Gastroesophageal sphincter (tissue), 4 donors: ENCODE results near the gene LSM11. TPM values are rescaled to one million over a fixed set of nuclear protein-coding genes. Genes with fewer than 3 reads are reported as not detected.

Experiments
- ATAC-seq: fragments of 150-250 bp; one replicate; pipeline ENCODE4 v1.9.1; 2016; ENCODE audit warnings: mild to moderate bottlenecking, moderate library complexity
- H3K27ac ChIP-seq, 4 donors: fragments of 200-600 bp; sonication (generic) in 3 of 4; 1 replicate in 3 of 4; 2 replicates in 1 of 4; pipeline ENCODE4 v1.5.1; 2016 to 2019
- H3K27me3 ChIP-seq: fragments of 200-600 bp; sonication (generic); one replicate; pipeline ENCODE4 v1.5.1; 2019
- H3K36me3 ChIP-seq, 2 donors: fragments of 200-600 bp; sonication (generic); one replicate each; pipeline ENCODE4 v1.5.1; 2019; ENCODE audit warnings: control low read depth in 1 of 2
- H3K4me1 ChIP-seq, 3 donors: fragments of 200-600 bp; sonication (generic); 1 replicate in 2 of 3; 2 replicates in 1 of 3; pipeline ENCODE4 v1.5.1; 2016 to 2019; ENCODE audit warnings: control low read depth in 2 of 3
- H3K4me3 ChIP-seq, 2 donors: fragments of 200-600 bp; sonication (generic); one replicate each; pipeline ENCODE4 v1.5.1; 2019; ENCODE audit warnings: mild to moderate bottlenecking in 1 of 2, moderate library complexity in 1 of 2
- H3K9me3 ChIP-seq, 3 donors: fragments of 200-600 bp; sonication (generic); one replicate each; pipeline ENCODE4 v1.5.1; 2017 to 2019; ENCODE audit warnings: control low read depth in 2 of 3
- CTCF ChIP-seq, 4 experiments: fragments of 200-600 bp in 2 of 4; fragments of 450-650 bp in 2 of 4; sonication (generic) in 1 of 4; IDR thresholded peaks; one replicate each; pipeline ENCODE4 v1.5.1; 2017 to 2019; ENCODE audit warnings: antibody characterized with exemption in 4 of 4, mild to moderate bottlenecking in 2 of 4, moderate library complexity in 2 of 4
- EP300 ChIP-seq: sonication (generic); formaldehyde crosslinking; IDR thresholded peaks from one replicate; pipeline ENCODE4 v1.6.1; 2017; ENCODE audit warnings: antibody characterized with exemption, mild to moderate bottlenecking
- POLR2A ChIP-seq, 2 donors: fragments of 450-650 bp; IDR thresholded peaks; one replicate each; pipeline ENCODE4 v1.6.1; 2017; ENCODE audit warnings: antibody characterized with exemption in 2 of 2, mild to moderate bottlenecking in 2 of 2, moderate library complexity in 1 of 2
- POLR2AphosphoS5 ChIP-seq: sonication (generic); formaldehyde crosslinking; IDR thresholded peaks from one replicate; pipeline ENCODE4 v1.6.1; 2017; ENCODE audit warnings: antibody characterized with exemption
- WGBS, 2 donors: methylation state at CpG; one replicate each; pipeline ENCODE4 v1.1.5; 2018; ENCODE audit warnings: low coverage in 1 of 2; 5-methylcytosine and 5-hydroxymethylcytosine counted together
- total RNA-seq, 4 donors: library from RNA; depleted of rRNA; stranded (reverse); fragments of >200 nt; gene quantifications; one replicate each; pipeline ENCODE4 v1.1.0, GENCODE V29; 2016

The LSM11 gene
- total RNA-seq, 4 donors from 2014 or later: 14.8 to 38.4 (median 27.3) TPM

GRCh38 chr5:157734436-157734835 is 9.1 kb upstream of the LSM11 start:
- no peaks in the 10 kb centered on the region for H3K27me3 ChIP-seq
- WGBS, 2 donors: 73 to 75% methylated on average over 2 to 6 of the region's 7 CpGs

GRCh38 chr5:157735991-157736390 is 7.5 kb upstream of the LSM11 start:
- peaks cover 0 to 76% of the 10 kb centered on the region in 2 donors for H3K36me3 ChIP-seq
- H3K27me3 ChIP-seq: no peaks in the 10 kb centered on the region
- no peak overlapping the region for H3K27ac ChIP-seq
- H3K4me3 ChIP-seq: no peak overlapping the region
- WGBS, 2 donors: 63 to 80% methylated on average over 3 to 6 of the region's 6 CpGs
- TF ChIP-seq EP300 (no peak), CTCF (IDR thresholded peaks at IDR 0.05) (no peak), POLR2A (IDR thresholded peaks at IDR 0.05) (no peak)
- ATAC-seq: no peak
- H3K9me3 ChIP-seq: no peaks in the 10 kb centered on the region
- peaks cover 0 to 8% (median 3%) of the 10 kb centered on the region in 3 donors for H3K4me1 ChIP-seq

More at GRCh38 chr5:157734436-157734835, 9.1 kb upstream of the LSM11 start:
- no peak for ATAC-seq
- no peak for TF ChIP-seq CTCF (IDR thresholded peaks at IDR 0.05)
- TF ChIP-seq POLR2AphosphoS5: no peak
- Histone ChIP-seq H3K9me3 (no peaks in the 10 kb centered on the region), H3K4me1 (peaks cover 0 to 12% (median 3%) of the 10 kb centered on the region in 3 donors), H3K36me3 (peaks cover 0 to 65% of the 10 kb centered on the region in 2 donors), H3K4me3 (no peak overlapping the region), H3K27ac (no peak overlapping the region)

- H3K27ac ChIP-seq: no peak overlapping the region
- no peak for ATAC-seq
- no peak for TF ChIP-seq POLR2A (IDR thresholded peaks at IDR 0.05)
- TF ChIP-seq POLR2AphosphoS5: no peak
- TF ChIP-seq CTCF (IDR thresholded peaks at IDR 0.05): no peak
- TF ChIP-seq EP300: no peak
- peaks cover 0 to 10% (median 3%) of the 10 kb centered on the region in 3 donors for H3K4me1 ChIP-seq
- H3K27me3 ChIP-seq: no peaks in the 10 kb centered on the region
- peaks cover 0 to 60% of the 10 kb centered on the region in 2 donors for H3K36me3 ChIP-seq
- H3K9me3 ChIP-seq: no peaks in the 10 kb centered on the region
- H3K4me3 ChIP-seq: no peak overlapping the region
- 86 to 89% methylated on average over 8 to 11 of the region's 12 CpGs for WGBS, 2 donors
Measured at GRCh38 chr5:157739388-157740228, 3.9 kb upstream of the LSM11 start.

GRCh38 chr5:157740229-157740610 is 3.3 kb upstream of the LSM11 start:
- peaks cover 0 to 53% of the 10 kb centered on the region in 2 donors for H3K36me3 ChIP-seq
- 37 to 54% methylated on average over 3 of the region's 3 CpGs for WGBS, 2 donors
- H3K4me1 ChIP-seq: peaks cover 0 to 16% (median 3%) of the 10 kb centered on the region in 3 donors
- H3K27me3 ChIP-seq: no peaks in the 10 kb centered on the region
- no peak for TF ChIP-seq EP300
- TF ChIP-seq POLR2A (IDR thresholded peaks at IDR 0.05): no peak
- TF ChIP-seq POLR2AphosphoS5: no peak
- TF ChIP-seq CTCF (IDR thresholded peaks at IDR 0.05): peak in 1 of 4 experiments; percentile 42
- no peak overlapping the region for H3K27ac ChIP-seq
- no peak overlapping the region for H3K4me3 ChIP-seq
- ATAC-seq: no peak
- no peaks in the 10 kb centered on the region for H3K9me3 ChIP-seq

- no peak overlapping the region for H3K4me3 ChIP-seq
- no peaks in the 10 kb centered on the region for H3K27me3 ChIP-seq
- no peaks in the 10 kb centered on the region for H3K9me3 ChIP-seq
- H3K27ac ChIP-seq: no peak overlapping the region
- 60 to 62% methylated on average over 4 of the region's 4 CpGs for WGBS, 2 donors
- TF ChIP-seq EP300: no peak
- no peak for TF ChIP-seq POLR2AphosphoS5
- TF ChIP-seq CTCF (IDR thresholded peaks at IDR 0.05): no peak
- TF ChIP-seq POLR2A (IDR thresholded peaks at IDR 0.05): no peak
- no peak for ATAC-seq
- H3K4me1 ChIP-seq: peaks cover 0 to 26% (median 3%) of the 10 kb centered on the region in 3 donors
- peaks cover 0 to 44% of the 10 kb centered on the region in 2 donors for H3K36me3 ChIP-seq
Measured at GRCh38 chr5:157741131-157741530, 2.4 kb upstream of the LSM11 start.
